NCI-H446 (cell line): ENCODE results near the gene MEGF10.
"Not testable (repeated sequence)": the region's sequence is repeated elsewhere in the genome, so short reads cannot be mapped to it uniquely, and the experiment has no call there.

Source experiments
- DNase-seq, 2 experiments: peaks; one replicate each; lab custom pipeline; 2025; lab: John Stamatoyannopoulos, UW

MEGF10 gene

DNA sequence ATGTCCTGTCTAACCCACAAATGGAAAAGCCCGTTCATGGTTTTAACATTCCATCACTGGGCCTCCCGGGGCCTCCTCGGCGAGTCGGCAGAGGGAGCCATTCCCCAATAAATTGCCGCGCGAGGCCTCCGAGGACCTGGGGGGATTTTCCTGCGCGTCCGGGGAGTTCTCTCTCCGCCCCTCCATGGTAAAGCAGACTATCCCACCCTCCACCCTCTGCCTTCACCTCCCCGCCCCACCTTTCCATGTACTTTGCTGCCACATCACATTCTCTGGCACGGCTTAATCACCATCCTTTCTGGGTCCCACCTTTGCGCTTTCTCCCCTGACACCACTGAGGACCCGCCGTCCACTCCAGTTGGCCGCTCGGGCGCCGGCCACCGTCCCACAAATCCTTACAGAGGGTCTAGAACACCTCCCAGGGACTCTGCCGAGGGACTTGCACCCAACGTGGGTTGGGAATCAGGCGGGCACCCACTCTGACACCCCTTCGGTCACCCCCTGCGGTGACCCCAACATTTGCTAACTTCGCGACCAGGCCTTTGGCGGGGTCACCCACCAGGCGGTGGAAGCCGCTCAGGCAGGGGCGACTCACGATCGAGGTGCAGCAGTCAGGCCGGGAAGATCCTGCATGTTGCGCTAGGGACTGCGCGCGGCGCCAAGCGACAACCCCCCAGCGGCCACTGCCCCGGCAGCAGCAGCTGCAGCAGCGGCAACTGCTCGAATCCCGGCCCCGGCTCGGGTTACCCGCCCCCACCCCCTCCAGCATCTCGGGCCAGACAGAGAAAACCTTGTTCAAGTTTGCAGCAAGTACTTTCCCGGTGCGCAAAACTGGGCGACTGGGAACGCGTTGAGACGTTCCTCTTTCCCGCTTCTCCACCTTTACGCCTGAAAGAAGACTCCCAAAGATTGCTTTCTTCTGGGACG is at the start of gene MEGF10:
Gene MEGF10, plus strand, starts transcription at position 778 of the 927 bp plus-strand sequence. CDS start 40,513 bp downstream, outside the sequence.
- peak in 1 of 2 experiments; percentile 41 for DNase-seq

GRCh38 chr5:127243011-127243410 is 47.6 kb upstream of the MEGF10 start:
- no peak for DNase-seq

- DNase-seq: no peak
Observed at GRCh38 chr5:127254729-127255284, 35.8 kb upstream of the MEGF10 start.

DNA sequence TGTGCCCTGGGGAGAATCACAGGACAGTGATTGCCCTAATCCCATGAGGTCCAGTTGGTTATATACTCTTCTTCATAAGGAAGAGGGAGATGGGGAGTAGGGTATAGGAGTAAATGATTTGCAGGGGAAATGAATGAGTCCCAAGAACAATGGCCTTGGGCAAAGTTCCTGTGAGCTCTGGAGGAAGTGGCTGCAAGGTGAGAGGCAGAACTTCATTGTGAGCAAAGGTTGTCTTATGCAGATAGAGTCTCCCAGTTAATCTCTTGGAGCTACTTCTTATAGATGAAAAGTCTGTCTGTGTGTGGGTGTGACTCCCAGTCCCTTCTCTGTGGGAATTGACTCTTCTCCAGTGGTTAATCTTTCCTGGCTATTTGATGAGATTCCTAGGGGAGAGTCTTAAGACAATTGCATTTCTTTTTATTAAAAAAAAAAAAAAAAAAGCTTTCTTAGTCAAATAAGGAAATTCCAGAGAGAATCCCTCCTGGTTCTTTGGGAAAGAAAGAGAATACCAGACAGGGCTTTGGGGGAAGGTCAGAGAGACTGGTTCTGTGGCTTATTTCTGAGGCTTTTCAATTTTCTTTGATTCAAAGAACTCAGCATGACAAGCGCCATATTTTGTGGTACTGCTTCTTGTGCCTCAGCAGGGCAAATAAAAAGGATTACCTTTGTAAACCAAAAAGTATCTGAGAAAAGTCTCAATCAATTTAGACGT is 33.6 kb upstream of the MEGF10 start:
- DNase-seq: no peak

DNA sequence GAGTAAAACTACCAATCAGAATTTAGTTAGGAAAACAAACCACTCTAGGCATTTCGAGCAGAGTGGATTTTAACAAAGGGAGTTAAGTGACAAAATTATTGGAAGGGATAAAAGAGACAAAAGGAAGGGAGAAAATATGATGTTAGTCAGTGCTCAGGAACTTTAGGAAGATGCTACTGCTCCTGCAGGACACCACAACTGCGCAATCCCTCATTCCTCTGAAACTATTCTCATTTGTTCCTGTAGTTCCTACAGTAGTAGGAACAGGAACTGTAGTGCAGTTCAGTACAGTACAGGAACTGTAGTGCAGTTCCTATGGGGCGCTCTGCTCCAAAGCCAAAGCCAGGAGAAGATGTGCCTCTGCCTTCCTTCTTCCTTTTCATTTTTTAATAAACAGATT is 29.9 kb upstream of the MEGF10 start:
- no peak for DNase-seq

DNA sequence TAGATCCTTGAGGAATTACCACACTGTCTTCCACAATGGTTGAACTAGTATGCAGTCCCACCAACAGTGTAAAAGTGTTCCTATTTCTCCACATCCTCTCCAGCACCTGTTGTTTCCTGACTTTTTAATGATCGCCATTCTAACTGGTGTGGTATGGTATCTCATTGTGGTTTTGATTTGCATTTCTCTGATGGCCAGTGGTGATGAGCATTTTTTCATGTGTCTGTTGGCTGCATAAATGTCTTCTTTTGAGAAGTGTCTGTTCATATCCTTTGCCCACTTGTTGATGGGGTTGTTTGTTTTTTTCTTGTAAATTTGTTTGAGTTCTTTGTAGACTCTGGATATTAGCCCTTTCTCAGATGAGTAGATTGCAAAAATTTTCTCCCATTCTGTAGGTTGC is 25.1 kb upstream of the MEGF10 start:
- not testable (repeated sequence) for DNase-seq

GRCh38 chr5:127268342-127268741 is 22.3 kb upstream of the MEGF10 start:
- not testable (repeated sequence) for DNase-seq

DNA sequence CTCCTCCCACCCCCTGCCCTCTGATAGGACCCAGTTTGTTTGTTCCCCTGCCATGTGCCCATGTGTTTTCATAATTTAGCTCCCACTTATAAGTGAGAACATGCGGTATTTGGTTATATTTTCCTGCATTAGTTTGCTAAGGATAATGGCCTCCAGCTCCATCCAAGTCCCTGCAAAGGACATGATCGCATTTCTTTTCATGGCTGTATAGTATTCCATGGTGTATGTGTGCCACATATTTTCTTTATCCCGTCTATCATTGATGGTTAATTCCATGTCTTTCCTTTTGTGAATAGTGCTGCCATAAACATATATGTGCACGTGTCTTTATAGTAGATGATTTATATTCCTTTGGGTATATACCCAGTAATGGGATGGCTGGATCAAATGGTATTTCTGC is 19.9 kb upstream of the MEGF10 start:
- DNase-seq: not testable (repeated sequence)

DNA sequence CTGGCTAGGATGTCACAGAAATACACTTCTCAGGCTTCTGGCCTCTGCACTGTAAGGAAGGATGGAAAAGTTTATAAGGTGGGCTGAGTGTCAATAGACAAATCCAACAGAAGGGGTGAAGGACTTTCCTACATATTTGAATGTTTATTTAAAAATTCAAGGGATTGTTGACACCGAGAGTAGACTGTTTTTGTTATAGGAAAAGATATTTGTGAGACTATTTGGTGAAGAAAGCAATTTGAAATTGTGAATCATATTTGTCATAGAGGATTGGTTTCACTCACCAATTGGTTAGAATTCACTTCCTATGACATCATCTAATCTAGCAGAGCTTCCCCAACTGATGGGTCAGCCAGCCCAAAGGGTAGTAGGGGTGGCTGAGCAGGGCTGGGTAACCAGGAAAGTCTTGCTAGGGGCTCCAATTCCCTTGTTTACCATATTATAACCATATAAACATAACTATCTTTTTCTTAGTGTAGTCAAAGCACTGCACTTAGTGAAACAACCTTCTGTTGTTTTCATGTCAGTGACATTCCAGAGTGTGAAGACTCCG is 14.9 kb upstream of the MEGF10 start:
- DNase-seq: no peak

DNA sequence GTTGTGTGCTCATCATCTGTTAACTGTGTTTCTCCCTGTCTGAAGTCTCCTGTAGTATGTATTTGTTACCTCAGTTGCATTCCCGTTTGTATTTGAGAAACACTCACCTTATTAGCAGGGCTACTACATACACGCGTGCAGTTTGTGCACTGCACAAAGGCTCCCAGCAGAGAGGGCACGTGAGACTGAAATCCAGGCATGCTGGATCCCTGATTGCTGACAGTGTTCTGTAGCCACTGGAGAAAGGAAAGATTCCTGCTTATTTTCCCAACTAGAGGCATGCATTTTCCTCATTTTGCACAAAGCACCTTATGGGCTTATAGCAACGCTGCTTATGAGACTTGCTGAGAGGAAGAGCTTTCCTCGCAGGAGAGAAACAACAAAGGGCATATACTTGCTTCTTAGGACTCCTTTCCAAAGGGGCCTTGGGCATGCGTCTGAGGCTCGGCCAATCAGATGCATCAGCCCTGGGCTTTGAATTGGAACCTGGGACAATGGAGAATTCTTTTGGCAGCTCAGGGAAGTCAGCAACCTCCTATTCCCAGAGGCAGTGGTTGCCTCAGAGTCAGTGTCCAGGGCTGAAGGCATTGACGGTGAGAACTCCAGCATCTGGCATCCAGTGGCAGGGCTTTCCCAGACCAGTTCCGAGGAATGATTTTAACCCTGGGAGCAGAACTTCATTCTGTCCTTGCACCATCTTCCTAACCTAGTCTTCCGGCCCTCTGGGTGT is 9.9 kb upstream of the MEGF10 start:
- no peak for DNase-seq

DNA sequence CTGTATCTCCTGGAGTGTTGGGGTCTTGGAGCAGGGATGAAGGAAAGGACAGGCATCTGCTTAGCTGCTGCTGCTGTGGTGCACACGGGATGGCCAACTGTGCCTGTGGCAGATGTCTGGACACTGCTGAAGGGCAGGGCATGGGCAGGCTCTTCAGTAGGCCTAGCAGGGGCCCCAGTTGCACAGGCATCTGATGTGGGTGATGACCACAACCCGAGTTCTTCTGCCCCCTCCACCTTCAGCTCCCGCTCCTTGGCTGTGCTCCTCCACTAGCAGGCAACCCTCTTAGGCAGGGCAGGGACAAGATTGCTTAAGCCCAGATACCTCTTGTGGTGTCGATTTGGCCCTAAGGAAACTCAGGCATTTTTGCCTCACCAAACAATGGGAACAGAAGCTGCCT is 9.0 kb upstream of the MEGF10 start:
- no peak for DNase-seq

DNA sequence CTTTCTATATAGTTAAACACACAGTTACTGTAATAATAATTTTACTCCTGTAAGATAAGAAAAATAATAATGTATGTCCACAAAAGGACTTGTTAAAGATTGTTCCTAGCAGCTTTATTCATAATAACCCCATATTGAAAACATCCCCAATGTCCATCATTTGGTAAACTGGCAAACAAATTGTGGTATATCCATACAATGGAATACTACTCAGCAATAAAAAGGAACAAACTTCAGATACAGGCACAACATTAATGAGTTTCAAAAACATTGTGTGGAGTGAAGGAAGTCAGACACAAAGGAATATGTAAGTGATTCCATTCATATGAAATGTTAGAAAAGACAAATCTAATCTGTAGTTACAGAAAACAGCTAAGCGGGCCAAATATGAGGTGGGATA is 1.9 kb upstream of the MEGF10 start:
- DNase-seq: no peak

- DNase-seq: no peak
Observed at GRCh38 chr5:127290946-127291693, 524 bp downstream of the MEGF10 start.

DNA sequence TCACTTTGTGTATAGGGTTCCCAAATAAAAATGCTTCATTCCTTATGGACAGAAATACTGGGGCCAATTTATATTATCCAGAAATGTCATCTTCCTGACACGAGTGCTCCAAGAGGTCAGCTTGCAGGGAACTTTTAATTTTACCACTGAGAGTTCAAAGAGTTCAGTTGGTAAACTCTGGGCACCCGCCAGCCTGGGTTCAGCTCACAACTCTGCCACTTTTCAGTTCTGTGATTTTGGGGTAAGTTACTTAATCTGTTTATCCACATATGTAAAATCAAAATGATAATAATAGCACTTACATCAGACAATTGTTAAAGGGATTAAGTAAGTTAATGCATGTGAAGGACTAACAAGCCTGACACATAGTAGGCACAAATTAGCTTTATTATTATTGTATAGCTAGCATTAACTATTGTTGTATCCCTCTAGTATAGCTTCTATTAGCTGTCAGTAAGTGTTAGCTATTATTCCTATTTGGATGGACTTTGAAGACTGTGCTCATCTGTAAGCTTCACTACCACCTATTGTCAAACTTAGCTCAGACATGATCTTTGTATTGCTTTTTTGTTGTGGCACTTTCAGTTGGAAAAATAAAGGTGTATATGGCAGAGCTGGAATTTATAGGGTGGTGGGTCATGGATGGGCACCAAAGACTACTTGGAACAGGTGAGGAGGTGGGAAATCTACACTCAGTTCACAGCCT is 1.6 kb downstream of the MEGF10 start:
- no peak for DNase-seq

- no peak for DNase-seq
Observed at GRCh38 chr5:127293373-127293772, 2.8 kb downstream of the MEGF10 start.

- DNase-seq: no peak
Observed at GRCh38 chr5:127294829-127295228, 4.2 kb downstream of the MEGF10 start.

DNA sequence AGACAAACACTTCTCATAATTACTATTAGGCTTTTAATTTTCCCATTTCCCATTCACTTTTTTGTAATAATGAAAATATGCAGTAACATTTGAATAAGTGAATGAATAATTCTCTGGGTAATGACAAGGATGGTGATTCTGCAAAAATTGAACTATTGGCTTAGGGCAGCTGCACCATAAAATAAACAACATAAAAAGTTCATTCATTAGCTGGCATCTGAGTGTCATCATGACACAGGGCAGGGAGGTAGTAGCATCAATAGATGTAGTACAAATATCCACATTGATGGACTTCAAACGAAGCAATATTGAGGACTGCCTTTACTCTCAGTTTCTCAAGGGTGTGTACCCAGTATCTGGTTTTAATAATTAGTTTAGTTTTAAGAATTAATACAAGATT is 4.9 kb downstream of the MEGF10 start:
- DNase-seq: no peak

DNA sequence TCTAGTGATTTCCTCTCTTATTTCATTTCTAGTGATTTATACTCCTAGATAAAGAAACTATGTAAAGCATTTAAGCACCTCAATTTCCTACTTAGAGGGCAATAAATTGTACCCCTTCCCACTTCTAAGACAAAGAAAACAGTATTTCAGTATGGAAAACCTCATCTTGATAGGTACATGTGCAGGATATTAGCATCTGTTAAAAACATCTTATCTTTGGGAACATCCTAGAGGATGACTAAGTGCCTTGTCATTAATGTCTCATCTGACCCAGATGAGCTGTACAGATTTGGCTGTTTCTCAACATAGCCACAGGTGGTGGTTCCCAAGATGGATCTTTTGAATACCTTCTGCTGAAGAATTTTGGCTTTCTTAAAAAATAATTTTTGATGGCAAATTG is 5.7 kb downstream of the MEGF10 start:
- DNase-seq: no peak

DNA sequence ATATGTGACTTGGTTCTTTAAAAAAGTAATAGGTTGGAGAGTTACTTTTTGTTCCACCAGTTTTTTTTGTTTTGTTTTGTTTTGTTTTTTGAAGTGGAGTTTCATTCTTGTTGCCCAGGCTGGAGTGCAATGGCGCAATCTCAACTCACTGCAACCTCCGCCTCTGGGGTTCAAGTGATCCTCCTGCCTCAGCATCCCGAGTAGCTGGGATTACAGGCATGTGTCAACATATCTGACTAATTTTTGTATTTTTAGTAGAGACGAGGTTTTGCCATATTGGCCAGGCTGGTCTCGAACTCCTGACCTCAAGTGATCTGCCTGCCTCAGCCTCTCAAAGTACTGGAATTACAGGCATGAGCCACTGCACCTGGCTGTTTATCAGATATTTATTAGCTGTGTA is 6.3 kb downstream of the MEGF10 start:
- not testable (repeated sequence) for DNase-seq

GRCh38 chr5:127297348-127298035 is 6.9 kb downstream of the MEGF10 start:
- DNase-seq: no peak
